SK-N-SH (cell line): ENCODE data around the gene TMEM163. TPM values are rescaled to one million over a fixed set of nuclear protein-coding genes. Genes with fewer than 3 reads are reported as not detected.

ENCODE experiments used
- CTCF ChIA-PET: fragments of 300-600, 350-600 bp; formaldehyde crosslinking; extraction: SDS; loops from one replicate; lab custom pipeline; 2021; lab: Yijun Ruan, JAX
- POLR2A ChIA-PET: fragments of 350-600 bp; sonication (Branson Sonifier 250); formaldehyde crosslinking; extraction: SDS; loops from one replicate; lab custom pipeline; 2020; ENCODE audit warnings: antibody characterized with exemption, inconsistent platforms; lab: Yijun Ruan, JAX
- DNase-seq: peaks from one replicate; pipeline ENCODE4 v3.0.0; 2012
- H2AFZ ChIP-seq: fragments of 200-600 bp; sonication (generic); 2 replicates; pipeline ENCODE4 v1.8.1; 2016; ENCODE audit warnings: antibody characterized with exemption, mild to moderate bottlenecking, low read depth
- H3F3A ChIP-seq: fragments of 200-600 bp; sonication (generic); replicated peaks from 2 replicates; pipeline ENCODE3; 2016; ENCODE audit warnings: antibody characterized with exemption, mild to moderate bottlenecking; ENCODE audit not compliant: insufficient read depth
- H3K27ac ChIP-seq, 2 experiments: fragments of 200-500 bp in 1 of 2; fragments of 200-600 bp in 1 of 2; sonication (Bioruptor generic) in 1 of 2; sonication (generic), shearing (Covaris generic) in 1 of 2; 2 replicates each; pipeline versions ENCODE4 v1.5.1 to v1.6.1; 2014 to 2016; ENCODE audit warnings: low read depth in 2 of 2, inconsistent platforms in 1 of 2, low read length in 1 of 2, mild to moderate bottlenecking in 1 of 2, mixed read lengths in 1 of 2
- H3K27me3 ChIP-seq: fragments of 200-600 bp; sonication (generic), shearing (Covaris generic); 2 replicates; pipeline ENCODE4 v1.6.1; 2016; ENCODE audit warnings: mixed run types; ENCODE audit not compliant: insufficient read depth
- H3K36me3 ChIP-seq, 2 experiments: fragments of 200-500 bp in 1 of 2; fragments of 200-600 bp in 1 of 2; sonication (Bioruptor generic) in 1 of 2; sonication (generic) in 1 of 2; replicated peaks in 1 of 2; 2 replicates each; pipeline versions ENCODE3 to v1.5.1; 2014 to 2016; ENCODE audit warnings: low read length in 1 of 2, mild to moderate bottlenecking in 1 of 2; ENCODE audit not compliant: insufficient read depth in 2 of 2, control insufficient read depth in 1 of 2
- H3K4me1 ChIP-seq, 2 experiments: fragments of 200-500 bp in 1 of 2; fragments of 200-600 bp in 1 of 2; sonication (Bioruptor generic) in 1 of 2; sonication (generic), shearing (Covaris generic) in 1 of 2; 2 replicates each; pipeline versions ENCODE4 v1.5.1 to v1.6.1; 2014 to 2016; ENCODE audit warnings: low read depth in 1 of 2, low read length in 1 of 2, mixed run types in 1 of 2; ENCODE audit not compliant: insufficient read depth in 2 of 2, control insufficient read depth in 1 of 2
- H3K4me2 ChIP-seq: fragments of 200-600 bp; sonication (generic), shearing (Covaris generic); 2 replicates; pipeline ENCODE4 v1.6.1; 2017; ENCODE audit warnings: mixed run types
- H3K4me3 ChIP-seq, 2 experiments: fragments of 200-500 bp in 1 of 2; fragments of 200-600 bp in 1 of 2; sonication (Bioruptor generic) in 1 of 2; sonication (generic), shearing (Covaris generic) in 1 of 2; 2 replicates each; pipeline versions ENCODE4 v1.5.1 to v1.8.1; 2014 to 2016; ENCODE audit warnings: low read depth in 2 of 2, inconsistent platforms in 1 of 2, low read length in 1 of 2, mild to moderate bottlenecking in 1 of 2, mixed read lengths in 1 of 2, moderate library complexity in 1 of 2
- H3K79me2 ChIP-seq: fragments of 200-600 bp; sonication (generic); 2 replicates; pipeline ENCODE4 v1.8.1; 2017; ENCODE audit warnings: mild to moderate bottlenecking; ENCODE audit not compliant: insufficient read depth
- H3K9ac ChIP-seq: fragments of 200-600 bp; sonication (generic); 2 replicates; pipeline ENCODE4 v1.6.1; 2017; ENCODE audit warnings: mixed run types
- H3K9me2 ChIP-seq: fragments of 200-600 bp; sonication (generic); 2 replicates; pipeline ENCODE4 v1.6.1; 2017; ENCODE audit warnings: mixed run types
- H3K9me3 ChIP-seq: fragments of 200-600 bp; sonication (generic); 2 replicates; pipeline ENCODE4 v1.6.1; 2017; ENCODE audit warnings: mixed run types, mild to moderate bottlenecking, moderate library complexity
- H4K20me1 ChIP-seq: fragments of 200-600 bp; sonication (generic); 2 replicates; pipeline ENCODE4 v1.6.1; 2017; ENCODE audit warnings: mild to moderate bottlenecking, mixed run types; ENCODE audit not compliant: insufficient read depth
- ELF1 ChIP-seq: IDR thresholded peaks from 2 replicates; pipeline ENCODE4 v1.4.0; 2012
- EP300 ChIP-seq, 2 experiments: IDR thresholded peaks; 2 replicates each; pipeline versions ENCODE4 v1.4.0 to v1.6.1; 2012; ENCODE audit warnings: borderline replicate concordance in 1 of 2, low read depth in 1 of 2, low read length in 1 of 2
- EZH2phosphoT487 ChIP-seq: fragments of 200-600 bp; sonication (generic); IDR thresholded peaks from 2 replicates; pipeline ENCODE4 v1.6.1; 2017; ENCODE audit warnings: low read depth, mixed run types, mild to moderate bottlenecking, antibody characterized with exemption, moderate library complexity, borderline replicate concordance
- FOSL2 ChIP-seq: IDR thresholded peaks from 2 replicates; pipeline ENCODE4 v1.4.0; 2012; ENCODE audit warnings: low read depth, mild to moderate bottlenecking, moderate library complexity, borderline replicate concordance
- FOXJ3 ChIP-seq: sonication (generic); formaldehyde crosslinking; IDR thresholded peaks from 2 replicates; pipeline ENCODE4 v1.5.1; 2020; ENCODE audit warnings: mild to moderate bottlenecking, missing genetic modification reagents
- FOXM1 ChIP-seq: IDR thresholded peaks from 2 replicates; pipeline ENCODE4 v1.4.0; 2012; ENCODE audit warnings: low read depth, mild to moderate bottlenecking
- GABPA ChIP-seq: IDR thresholded peaks from 2 replicates; pipeline ENCODE4 v1.4.0; 2012; ENCODE audit warnings: low read depth, mild to moderate bottlenecking
- GATA2 ChIP-seq: sonication (generic); formaldehyde crosslinking; IDR thresholded peaks from 2 replicates; pipeline ENCODE4 v1.5.0; 2020; ENCODE audit warnings: mild to moderate bottlenecking, missing genetic modification reagents
- MEF2A ChIP-seq: IDR thresholded peaks from 2 replicates; pipeline ENCODE4 v1.4.0; 2012; ENCODE audit warnings: low read depth, borderline replicate concordance
- MXI1 ChIP-seq: IDR thresholded peaks from 2 replicates; pipeline ENCODE4 v1.6.1; 2012; ENCODE audit warnings: mild to moderate bottlenecking, low read depth, low read length, improper control_type of control experiment
- NFIC ChIP-seq: IDR thresholded peaks from 2 replicates; pipeline ENCODE4 v1.4.0; 2012; ENCODE audit warnings: borderline replicate concordance
- POLR2AphosphoS5 ChIP-seq: IDR thresholded peaks from 2 replicates; pipeline ENCODE4 v1.6.1; 2012; ENCODE audit warnings: low read depth, low read length
- RXRA ChIP-seq: IDR thresholded peaks from 2 replicates; pipeline ENCODE4 v1.4.0; 2012; ENCODE audit warnings: low read depth, mild to moderate bottlenecking, borderline replicate concordance
- TAF1 ChIP-seq: IDR thresholded peaks from 2 replicates; pipeline ENCODE4 v1.6.1; 2012; ENCODE audit warnings: low read depth, mild to moderate bottlenecking, low read length, moderate library complexity, borderline replicate concordance
- WGBS: methylation state at CpG from one replicate; pipeline ENCODE4 v1.1.6; 2017; ENCODE audit warnings: low lambda C conversion rate; 5-methylcytosine and 5-hydroxymethylcytosine counted together
- polyA plus RNA-seq, 3 experiments: library from polyadenylated mRNA; depleted of rRNA; stranded (reverse); fragments of >200 nt; gene quantifications; 2 replicates each; pipeline ENCODE4 v1.2.3, GENCODE V29; 2012
- TF ChIP-seq, protein P1 (sequence below): IDR thresholded peaks from 2 replicates; pipeline ENCODE4; 2012
- TF ChIP-seq, protein P2 (sequence below): IDR thresholded peaks from 2 replicates; pipeline ENCODE4 v1.4.0; 2012; ENCODE audit warnings: low read depth
- TF ChIP-seq, protein P3 (sequence below): fragments of 150-350 bp; IDR thresholded peaks from 2 replicates; pipeline ENCODE4 v1.6.1; 2017; ENCODE audit warnings: antibody characterized with exemption, low read length, low read depth, borderline replicate concordance
- TF ChIP-seq, protein P4 (sequence below): IDR thresholded peaks from 2 replicates; pipeline ENCODE4 v1.6.1; 2012; ENCODE audit warnings: mild to moderate bottlenecking, low read depth, low read length, moderate library complexity
- TF ChIP-seq, protein P5 (sequence below): fragments of 200-600 bp; sonication (generic); IDR thresholded peaks from 2 replicates; pipeline ENCODE4 v1.6.1; 2017; ENCODE audit warnings: antibody characterized with exemption, mild to moderate bottlenecking, moderate library complexity
- TF ChIP-seq, protein P6 (sequence below): fragments of 150-350 bp; IDR thresholded peaks from 2 replicates; pipeline ENCODE4 v1.6.1; 2016; ENCODE audit warnings: mild to moderate bottlenecking, low read depth, low read length

TMEM163 gene
- polyA plus RNA-seq, 1 of the 3 experiments (the other 2 are of a cell fraction): not detected

DNA sequence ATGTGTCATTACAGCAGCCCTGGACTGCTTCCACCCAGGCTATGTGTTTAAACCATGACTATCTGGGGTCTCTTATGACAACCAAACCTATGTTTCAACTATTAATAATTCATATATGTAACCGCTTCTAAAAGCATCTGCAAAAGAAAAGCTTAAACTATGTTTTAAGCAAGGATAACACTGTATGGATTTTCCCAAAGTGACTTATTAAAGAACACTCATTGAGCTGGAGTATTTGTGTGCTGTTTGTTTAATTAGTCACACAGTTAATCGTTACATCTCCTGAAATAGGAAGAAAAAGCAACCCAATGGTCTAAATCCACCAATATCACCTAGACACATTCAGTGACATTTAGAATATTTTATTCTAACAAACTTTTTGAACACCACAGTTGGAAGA is 51.3 kb downstream of the TMEM163 start:
- H2AFZ ChIP-seq: no peak overlapping the region
- no peak overlapping the region for H3K9ac ChIP-seq
- WGBS: 35% methylated on average over 2 of the region's 2 CpGs
- no peaks in the 10 kb centered on the region for H3K36me3 ChIP-seq
- no peak overlapping the region for H3K4me2 ChIP-seq
- no peaks in the 10 kb centered on the region; a peak in 1 of 4 replicates for H3K4me1 ChIP-seq
- H3F3A ChIP-seq: no peaks in the 10 kb centered on the region
- POLR2A ChIA-PET: no interaction called here
- H4K20me1 ChIP-seq: no peaks in the 10 kb centered on the region
- CTCF ChIA-PET: no interaction called here
- H3K9me2 ChIP-seq: no peaks in the 10 kb centered on the region
- no peaks in the 10 kb centered on the region for H3K9me3 ChIP-seq
- H3K27ac ChIP-seq: no peak overlapping the region
- H3K79me2 ChIP-seq: no peaks in the 10 kb centered on the region
- H3K27me3 ChIP-seq: no peaks in the 10 kb centered on the region
- H3K4me3 ChIP-seq: no peak overlapping the region
- TF ChIP-seq, protein P1, sequence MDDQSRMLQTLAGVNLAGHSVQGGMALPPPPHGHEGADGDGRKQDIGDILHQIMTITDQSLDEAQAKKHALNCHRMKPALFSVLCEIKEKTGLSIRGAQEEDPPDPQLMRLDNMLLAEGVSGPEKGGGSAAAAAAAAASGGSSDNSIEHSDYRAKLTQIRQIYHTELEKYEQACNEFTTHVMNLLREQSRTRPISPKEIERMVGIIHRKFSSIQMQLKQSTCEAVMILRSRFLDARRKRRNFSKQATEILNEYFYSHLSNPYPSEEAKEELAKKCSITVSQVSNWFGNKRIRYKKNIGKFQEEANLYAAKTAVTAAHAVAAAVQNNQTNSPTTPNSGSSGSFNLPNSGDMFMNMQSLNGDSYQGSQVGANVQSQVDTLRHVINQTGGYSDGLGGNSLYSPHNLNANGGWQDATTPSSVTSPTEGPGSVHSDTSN: no peak
- TF ChIP-seq GABPA (no peak), FOXJ3 (CRISPR knock-in tag) (no peak), FOXM1 (no peak), MEF2A (no peak), POLR2AphosphoS5 (no peak), TAF1 (no peak), RXRA (no peak), NFIC (no peak), EZH2phosphoT487 (no peak), MXI1 (no peak), GATA2 (CRISPR knock-in tag) (no peak), FOSL2 (no peak), EP300 (IDR thresholded peaks at IDR 0.05; ENCODE audit: borderline replicate concordance in 1 of 2, low read depth in 1 of 2, low read length in 1 of 2) (no peak), ELF1 (no peak)
- TF ChIP-seq, protein P2, sequence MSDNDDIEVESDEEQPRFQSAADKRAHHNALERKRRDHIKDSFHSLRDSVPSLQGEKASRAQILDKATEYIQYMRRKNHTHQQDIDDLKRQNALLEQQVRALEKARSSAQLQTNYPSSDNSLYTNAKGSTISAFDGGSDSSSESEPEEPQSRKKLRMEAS: no peak
- TF ChIP-seq, protein P3, sequence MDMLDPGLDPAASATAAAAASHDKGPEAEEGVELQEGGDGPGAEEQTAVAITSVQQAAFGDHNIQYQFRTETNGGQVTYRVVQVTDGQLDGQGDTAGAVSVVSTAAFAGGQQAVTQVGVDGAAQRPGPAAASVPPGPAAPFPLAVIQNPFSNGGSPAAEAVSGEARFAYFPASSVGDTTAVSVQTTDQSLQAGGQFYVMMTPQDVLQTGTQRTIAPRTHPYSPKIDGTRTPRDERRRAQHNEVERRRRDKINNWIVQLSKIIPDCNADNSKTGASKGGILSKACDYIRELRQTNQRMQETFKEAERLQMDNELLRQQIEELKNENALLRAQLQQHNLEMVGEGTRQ: no peak
- TF ChIP-seq, protein P4, sequence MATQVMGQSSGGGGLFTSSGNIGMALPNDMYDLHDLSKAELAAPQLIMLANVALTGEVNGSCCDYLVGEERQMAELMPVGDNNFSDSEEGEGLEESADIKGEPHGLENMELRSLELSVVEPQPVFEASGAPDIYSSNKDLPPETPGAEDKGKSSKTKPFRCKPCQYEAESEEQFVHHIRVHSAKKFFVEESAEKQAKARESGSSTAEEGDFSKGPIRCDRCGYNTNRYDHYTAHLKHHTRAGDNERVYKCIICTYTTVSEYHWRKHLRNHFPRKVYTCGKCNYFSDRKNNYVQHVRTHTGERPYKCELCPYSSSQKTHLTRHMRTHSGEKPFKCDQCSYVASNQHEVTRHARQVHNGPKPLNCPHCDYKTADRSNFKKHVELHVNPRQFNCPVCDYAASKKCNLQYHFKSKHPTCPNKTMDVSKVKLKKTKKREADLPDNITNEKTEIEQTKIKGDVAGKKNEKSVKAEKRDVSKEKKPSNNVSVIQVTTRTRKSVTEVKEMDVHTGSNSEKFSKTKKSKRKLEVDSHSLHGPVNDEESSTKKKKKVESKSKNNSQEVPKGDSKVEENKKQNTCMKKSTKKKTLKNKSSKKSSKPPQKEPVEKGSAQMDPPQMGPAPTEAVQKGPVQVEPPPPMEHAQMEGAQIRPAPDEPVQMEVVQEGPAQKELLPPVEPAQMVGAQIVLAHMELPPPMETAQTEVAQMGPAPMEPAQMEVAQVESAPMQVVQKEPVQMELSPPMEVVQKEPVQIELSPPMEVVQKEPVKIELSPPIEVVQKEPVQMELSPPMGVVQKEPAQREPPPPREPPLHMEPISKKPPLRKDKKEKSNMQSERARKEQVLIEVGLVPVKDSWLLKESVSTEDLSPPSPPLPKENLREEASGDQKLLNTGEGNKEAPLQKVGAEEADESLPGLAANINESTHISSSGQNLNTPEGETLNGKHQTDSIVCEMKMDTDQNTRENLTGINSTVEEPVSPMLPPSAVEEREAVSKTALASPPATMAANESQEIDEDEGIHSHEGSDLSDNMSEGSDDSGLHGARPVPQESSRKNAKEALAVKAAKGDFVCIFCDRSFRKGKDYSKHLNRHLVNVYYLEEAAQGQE: no peak
- TF ChIP-seq, protein P5, sequence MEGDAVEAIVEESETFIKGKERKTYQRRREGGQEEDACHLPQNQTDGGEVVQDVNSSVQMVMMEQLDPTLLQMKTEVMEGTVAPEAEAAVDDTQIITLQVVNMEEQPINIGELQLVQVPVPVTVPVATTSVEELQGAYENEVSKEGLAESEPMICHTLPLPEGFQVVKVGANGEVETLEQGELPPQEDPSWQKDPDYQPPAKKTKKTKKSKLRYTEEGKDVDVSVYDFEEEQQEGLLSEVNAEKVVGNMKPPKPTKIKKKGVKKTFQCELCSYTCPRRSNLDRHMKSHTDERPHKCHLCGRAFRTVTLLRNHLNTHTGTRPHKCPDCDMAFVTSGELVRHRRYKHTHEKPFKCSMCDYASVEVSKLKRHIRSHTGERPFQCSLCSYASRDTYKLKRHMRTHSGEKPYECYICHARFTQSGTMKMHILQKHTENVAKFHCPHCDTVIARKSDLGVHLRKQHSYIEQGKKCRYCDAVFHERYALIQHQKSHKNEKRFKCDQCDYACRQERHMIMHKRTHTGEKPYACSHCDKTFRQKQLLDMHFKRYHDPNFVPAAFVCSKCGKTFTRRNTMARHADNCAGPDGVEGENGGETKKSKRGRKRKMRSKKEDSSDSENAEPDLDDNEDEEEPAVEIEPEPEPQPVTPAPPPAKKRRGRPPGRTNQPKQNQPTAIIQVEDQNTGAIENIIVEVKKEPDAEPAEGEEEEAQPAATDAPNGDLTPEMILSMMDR: no peak
- TF ChIP-seq, protein P6, sequence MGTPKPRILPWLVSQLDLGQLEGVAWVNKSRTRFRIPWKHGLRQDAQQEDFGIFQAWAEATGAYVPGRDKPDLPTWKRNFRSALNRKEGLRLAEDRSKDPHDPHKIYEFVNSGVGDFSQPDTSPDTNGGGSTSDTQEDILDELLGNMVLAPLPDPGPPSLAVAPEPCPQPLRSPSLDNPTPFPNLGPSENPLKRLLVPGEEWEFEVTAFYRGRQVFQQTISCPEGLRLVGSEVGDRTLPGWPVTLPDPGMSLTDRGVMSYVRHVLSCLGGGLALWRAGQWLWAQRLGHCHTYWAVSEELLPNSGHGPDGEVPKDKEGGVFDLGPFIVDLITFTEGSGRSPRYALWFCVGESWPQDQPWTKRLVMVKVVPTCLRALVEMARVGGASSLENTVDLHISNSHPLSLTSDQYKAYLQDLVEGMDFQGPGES: no peak
- no peak for DNase-seq
